SHP77 treated with DMSO at 0.1 percent for 48 hours (cell line): ENCODE measurements around the gene RNU5B-1.

Experiments
- DNase-seq: peaks from one replicate; lab custom pipeline; 2025; lab: John Stamatoyannopoulos, UW

RNU5B-1 gene

DNA sequence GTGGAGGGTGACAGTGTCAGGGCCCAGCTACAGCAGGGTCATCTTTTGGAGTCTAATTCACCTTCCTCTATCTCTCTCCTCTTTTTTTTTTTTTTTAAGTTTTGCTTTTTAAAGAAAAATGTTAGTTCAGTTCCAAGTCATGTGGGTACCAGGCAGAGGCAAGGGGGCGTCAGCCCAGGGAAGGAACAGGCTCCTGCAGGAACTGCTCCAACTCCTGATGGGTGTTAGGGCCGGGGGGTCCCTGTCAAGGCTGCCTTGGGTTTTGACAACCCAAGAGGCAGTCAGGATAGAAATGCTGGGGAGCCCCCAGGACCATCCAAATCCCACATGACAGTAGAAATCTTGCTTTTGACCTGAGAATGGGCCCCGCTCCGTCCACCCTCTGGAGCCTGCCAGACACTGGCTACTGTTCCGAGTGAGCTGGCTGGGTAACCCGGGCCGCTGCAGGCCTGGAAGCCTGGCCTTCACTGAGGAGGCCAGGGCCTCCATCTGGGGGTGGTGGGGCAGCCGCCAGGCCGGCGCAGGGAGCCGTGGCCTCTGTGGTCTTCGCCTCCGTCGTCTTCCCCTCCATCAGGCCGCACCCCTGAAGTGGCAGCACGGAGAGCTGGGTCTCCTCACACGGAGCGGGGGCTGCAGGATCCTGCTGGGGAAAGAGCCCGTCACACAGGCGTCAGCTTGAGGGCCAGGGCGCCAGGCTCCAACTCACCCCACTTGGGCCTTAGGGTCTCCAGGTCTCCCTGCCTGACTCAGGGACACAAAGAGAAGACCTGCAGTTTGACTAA, 24.2 kb downstream of the RNU5B-1 start:
- DNase-seq = no peak

DNA sequence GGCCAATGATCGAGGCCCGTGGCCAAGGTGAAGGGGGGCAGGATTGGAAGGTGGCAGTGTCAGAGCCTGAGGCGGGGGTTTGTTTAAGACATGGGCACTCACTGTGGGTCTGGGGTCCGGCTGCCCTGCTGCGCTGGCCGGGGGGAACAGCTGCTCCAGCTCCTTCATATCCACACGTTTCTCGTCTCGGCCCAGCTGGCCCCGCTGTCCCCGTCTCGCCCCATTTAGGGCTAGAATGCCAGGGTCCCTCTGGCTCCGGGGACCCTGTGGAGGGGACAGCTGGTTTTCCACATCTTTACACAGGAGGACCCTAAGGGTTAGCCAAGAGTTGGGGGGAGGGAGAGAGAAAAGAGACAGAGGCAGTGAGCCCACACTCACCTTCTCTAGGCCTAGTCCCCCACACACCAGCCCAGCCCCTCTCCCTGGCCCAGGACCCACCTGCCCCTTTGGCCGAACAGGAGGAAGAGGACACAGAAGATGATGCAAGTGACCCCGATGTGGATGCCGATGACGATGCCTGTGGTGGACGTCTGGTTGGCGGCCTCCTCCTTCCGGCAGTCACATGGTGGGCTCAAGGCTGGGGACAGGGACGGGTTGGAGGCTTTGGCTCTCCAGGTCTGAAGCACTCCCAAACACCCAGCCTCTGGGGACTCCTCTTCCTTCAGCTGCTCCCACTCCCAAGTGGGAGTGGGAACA, 25.0 kb downstream of the RNU5B-1 start:
- no peak for DNase-seq

DNA sequence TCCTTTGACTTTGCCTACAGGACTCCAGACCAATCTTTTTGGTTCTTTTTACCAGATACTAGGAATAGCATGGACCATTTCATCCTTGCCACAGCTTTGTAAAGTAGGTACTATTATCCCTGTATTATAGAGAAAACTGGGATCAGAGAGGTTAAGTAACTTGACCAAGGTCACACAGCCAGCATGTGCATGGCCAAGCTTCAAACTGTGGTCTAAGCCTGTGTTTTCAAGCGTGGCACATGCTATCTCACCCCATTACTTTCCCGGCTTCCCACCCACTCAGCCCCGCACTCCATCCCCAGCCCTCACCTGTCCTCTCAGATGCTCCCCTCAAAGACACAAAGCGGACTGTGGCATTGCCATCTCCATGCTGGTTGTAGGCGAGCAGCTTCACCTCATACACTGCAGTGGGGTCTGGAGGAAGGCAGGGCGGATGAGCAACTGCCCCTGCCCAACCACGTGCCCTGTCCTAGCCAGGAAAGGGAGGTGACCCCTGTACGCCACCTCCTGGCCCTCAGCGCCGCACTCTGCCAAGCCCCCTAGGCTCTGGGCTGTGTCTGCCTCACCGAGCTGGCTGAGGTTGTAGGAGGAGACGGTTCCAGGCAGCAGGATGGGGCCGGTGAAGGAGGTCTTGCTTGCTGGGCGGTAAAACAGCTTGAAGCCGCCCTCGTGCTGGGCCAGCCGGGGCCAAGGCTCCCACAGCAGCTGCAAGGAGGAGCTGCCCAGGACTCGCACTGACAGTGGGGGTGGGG, 25.7 kb downstream of the RNU5B-1 start:
- no peak for DNase-seq

DNA sequence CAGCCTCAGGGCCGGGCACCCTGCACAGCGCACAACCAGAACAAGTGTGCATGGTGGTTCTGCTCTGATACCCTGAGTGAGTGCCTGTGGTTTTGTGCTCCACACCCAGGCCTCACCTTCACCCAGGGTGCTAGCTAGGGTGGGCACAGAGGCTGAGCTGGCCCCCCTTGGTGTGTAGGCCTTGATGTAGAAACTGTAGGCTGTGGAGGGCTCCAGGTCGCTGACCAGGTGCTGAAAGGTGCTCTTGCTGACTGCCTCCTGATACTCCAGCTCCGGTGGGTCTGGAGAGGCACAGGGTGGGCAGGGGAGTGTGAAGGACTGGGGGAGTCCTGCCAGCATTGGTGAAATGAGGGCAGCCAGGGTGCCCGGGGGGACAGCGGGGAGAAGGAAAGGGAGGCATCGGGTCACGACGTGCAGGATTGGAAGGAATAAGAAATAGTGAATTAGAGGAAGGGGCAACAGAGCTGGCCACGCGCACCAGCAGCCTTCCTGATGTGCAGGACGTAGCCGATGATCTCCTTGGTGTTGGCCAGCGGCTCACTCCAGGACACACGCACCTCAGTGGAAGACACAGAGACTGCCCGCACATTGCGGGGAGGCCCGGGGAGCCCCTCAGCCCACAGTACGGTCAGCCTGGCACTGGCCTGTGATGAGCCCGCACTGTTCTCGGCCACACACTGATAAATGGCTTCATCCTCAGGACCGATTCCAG, 26.6 kb downstream of the RNU5B-1 start:
- DNase-seq = no peak

DNA sequence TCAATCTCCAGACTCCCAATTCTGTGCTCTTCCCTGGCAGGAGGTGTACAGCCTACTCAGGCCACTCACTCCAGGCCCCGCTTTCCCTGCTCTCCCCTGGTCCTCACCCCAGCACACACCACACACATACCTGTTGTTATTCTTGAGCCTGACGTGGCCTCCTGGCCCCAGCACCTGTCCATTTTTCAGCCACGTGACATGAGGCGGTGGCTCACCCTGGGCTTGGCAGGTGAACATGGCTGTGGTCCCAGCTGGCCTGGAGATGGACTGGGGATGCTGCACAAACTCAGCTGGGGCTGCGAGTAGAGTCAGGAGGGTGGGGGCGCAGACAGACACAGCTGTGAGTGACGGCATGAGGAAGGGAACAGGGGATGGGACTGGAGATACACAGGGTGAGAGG, 27.3 kb downstream of the RNU5B-1 start:
- DNase-seq = no peak

DNA sequence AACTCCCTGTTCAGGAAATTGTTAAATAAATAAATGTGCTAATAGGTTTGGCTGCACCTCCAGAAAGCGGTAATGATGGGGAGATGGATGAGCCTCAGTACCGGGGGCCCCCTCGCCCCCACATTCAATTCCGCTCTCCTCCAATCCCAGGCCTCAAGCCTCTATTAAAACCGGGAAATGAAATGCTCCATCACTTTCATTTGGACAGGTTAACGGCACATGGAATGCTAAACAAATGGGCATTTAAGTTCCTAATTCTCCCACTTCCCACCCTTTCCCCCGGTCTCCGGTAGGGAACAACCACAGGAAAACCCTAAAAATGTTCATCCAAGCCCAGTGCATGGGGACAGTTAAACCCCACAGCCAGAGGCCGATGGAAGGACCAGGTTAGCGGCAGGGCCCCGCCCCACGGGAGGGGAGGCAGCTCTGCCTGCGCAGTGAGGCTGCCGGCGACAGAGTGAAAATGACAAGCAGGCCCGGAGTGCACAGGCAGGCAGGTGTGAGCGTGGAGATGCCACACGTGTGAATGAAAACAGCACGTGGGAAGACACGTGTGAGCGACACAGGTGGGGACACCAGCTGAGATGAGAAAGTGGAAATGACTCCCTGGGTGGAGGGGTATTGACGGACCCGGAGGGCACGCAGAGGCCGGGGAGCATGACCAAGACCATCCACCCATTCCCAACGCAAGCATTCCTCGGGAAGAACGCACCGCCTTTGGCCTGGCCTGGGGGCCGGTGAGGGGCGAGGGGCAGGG, 28.1 kb downstream of the RNU5B-1 start:
- no peak for DNase-seq

DNA sequence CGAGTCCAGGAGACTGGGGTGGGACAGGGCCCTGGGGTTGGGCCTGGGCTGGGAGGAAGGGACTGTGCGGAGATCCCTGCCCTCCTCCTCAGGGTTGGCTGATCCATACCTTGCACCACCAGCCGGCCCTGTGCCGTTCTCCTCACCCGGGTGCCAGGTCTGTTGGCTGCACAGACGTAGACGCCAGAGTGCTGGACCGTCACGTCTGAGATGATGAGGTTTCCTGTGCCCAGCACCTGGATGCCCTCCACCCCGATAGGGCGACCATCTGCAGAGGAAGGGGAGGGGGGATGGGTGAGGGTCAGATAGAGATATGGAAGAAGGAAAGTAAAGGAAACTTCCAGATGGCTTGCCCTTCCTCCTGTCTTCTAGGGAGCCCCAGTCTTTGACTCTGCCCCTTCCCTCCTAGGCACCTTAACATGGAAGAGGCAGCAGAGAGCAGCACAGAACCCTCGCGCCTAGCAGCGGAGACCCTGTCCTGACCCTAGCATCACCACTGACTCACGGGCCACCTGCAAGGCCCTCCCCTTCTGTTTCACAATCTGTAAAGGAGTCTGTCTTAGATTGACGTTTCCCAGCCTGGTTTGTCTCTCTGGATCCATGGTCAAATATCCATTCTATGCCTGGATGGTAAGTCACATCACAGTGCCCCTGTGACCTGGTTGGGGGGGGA, 28.8 kb downstream of the RNU5B-1 start:
- no peak for DNase-seq

DNA sequence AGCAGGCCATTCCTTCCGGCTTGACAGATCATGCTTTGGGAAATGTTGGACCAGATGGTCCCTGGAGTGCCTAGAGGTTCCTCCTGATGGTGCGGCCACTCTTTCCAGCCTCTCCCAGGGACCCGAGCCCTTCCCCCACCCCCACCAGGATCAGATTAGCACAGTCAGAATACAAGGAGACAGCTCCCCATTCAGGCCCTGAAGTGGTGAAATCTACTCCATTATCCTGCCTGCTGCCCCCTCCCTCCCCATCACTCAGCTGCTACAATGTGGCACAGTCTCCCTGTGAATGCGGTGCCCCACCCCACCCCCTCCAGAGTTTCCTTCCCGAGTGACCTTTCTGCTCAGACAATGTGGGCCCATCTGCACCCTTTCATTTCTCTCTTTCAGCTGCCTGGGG, 29.4 kb downstream of the RNU5B-1 start:
- no peak for DNase-seq

DNA sequence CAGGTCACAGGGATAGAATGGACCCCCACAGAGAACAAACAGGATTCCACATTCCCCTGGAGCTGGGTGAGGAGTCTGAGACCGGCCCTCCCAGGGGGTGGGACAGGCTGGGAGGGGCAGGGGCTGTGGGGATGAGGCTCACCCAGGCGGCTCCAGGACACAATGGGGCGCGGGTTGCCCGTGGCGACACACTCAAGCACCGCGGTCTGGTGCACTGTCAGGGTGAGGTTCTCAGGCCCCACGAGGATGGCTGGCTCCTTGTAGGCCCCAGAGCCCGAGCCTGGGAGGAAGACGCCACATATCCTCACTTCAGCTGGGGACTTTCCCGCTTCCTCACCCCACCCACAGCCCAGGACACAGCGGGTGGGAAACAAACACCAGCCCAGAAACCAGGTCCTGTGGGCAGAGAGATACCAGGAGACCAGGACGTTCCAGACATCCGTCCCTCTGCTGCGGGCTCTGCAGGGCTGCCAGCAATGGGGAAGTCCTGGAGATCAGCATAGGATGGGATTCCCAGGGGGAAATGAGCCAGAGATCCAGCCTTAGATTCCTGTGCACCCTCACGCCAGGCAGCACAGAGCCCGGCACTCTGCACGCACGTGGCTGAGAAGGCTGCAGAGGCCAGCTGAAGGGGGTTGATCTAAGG, 30.2 kb downstream of the RNU5B-1 start:
- DNase-seq = no peak

DNA sequence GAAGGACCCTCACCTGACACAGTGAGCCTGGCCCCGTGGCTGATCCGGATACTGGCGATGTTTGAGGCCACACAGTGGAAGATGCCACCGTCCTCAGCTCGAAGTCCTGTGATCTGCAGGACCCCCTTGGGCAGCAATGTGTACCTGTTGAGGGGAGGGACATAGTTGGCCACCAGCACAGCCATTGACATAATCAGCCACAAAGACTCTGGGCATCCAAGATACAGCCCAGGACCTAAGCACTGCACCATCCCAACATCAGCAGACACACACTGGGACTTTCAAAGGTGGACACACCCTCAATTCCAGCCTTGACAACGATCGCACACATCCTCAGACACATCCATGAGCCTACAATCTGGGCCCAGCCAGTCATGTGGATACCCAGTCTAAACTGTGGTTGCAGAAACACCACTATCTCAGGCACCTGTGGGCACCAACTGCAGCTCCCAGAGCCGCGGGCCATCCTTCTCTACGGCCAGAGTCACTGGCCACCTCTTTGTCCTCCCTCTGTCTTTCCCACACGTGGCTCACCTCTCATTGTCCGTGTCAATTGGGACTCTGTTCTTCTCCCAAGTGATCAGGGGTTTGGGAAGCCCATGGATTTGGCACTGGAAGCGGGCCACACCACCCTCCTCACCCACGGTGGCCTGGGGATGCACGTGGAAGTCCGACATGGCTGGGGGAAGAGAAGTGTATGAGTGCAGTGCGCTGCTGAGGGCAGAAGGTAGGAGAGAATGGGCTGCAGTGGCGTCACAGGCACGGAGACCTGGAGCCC, 31.0 kb downstream of the RNU5B-1 start:
- DNase-seq = no peak

DNA sequence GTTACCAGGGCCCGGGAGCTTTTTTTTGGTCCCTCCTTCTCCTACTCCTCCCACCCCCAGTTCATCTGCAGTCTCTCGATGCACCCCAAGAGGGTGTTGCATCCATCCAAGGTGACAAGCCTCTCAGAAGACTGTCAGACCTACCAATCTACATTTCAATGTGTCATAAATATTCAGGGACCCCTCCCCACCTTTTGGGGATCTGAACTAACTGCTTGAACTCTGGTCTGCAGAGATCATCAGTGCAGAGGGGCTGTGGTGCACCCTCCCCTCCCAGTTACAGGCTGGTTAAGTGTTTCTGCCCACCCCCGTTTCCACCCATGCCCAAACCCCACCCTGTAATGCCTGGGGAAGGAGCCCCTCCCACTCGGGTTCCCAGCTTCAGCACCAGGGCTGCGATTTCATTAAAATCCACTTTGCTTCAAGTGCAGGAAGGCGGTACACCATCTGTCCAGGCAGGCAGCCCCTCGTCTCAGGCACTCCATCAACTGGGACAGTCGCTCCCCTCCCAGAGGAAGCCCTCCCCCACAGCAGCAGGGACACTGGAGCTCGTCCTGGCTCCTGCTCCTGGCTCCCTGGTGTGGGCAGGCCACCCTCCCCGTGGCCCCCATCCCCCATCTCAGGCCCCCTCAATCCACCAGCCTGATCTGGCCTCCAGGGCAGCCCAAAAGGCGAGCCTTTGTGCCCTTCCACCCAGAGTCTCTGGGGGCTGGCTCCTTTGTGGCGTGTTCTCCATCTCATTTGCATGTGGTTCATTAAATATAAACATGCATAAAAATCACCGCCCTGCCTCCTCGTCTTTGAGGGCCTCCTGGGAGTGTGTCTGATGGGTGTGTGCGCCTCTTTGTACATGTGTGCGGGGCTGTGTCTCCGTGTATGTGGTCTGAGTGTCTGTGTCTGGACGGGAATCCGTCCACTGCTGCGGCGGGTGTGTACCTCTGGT, 32.3 kb downstream of the RNU5B-1 start:
- no peak for DNase-seq

DNA sequence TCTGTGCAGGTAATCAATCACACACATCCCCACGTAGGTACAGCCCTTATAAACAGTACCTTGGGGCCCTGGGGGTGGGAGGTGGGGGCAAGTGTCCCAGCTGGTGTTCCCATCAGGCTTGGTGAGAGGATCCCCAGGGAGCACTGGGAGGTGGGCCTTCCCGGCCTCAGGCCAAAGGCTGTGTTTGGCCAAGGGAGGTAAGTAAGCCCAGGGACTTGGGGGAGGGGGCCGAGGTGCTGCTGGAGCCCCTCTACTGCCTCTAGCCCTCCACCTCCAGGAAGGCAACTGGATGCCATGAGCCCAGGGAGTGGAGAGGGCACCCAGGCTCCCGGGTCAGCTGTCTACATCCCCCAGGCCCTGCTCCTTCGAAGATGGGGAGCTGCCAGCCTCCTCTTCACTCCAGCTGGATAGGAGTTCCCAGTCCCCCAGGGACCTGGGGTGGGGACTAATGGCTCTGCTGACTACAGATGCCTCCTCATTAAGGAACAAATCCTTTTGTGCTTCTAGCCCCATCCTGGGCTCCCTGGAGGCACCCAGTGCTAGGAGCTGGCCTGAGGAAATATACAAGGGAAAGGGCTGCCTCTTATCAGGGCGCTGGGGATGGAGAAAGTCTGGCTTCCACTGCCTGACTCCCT, 33.1 kb downstream of the RNU5B-1 start:
- no peak for DNase-seq

DNA sequence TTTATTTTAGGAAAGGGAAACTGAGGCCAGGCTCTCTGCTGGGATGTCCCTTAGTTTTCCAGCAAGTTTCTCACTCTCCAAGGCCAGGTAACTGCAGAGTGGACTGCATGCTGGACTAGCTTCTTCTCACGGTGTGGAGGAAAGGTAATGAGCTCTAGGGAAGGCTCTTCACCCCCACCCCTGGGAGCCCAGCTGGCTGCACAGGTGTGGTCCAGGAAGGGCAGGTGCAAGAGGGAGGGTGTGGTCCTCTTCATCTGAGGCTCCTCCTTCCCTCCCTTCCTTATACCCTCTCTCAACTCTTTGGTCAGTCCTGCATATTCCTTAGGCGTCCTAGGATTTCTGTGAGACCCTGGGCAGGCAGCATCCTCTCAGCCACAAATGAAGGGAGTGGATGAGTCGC, 33.9 kb downstream of the RNU5B-1 start:
- no peak for DNase-seq

DNA sequence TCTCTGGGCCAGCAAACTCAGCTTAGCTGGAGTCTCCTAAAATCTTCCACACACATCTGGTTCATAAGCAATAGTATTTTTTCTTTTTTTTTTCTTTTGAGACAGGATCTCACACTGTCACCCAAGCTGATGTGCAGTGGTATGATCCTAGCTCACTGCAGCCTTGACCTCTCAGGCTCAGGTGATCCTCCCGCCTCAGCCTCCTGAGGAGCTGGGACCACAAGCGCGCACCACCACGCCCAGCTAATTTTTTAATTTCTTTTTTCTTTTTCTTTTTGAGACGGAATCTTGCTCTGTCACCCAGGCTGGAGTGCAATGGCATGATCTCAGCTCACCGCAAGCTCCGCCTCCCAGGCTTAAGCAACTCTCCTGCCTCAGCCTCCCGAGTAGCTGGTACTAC, 34.3 kb downstream of the RNU5B-1 start:
- no peak for DNase-seq

DNA sequence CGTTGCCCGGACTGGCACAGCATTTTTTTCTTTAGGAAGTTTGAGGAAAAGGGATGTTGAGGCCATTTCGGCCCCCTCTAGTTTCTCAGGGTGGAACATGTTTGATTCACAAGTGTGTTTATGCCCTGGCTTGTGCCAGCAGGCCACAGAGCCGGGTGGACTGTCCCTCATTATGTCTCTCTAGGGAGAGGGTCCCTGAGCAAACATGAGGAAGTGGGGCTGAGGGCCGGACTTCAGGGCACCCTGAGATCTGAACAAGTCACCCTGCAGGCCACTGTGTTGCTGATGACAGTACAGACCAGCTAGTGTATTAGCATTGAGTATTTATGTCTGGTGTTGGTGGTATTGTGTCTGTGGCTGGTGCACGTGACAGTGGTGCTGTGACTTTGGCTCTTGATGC, 34.9 kb downstream of the RNU5B-1 start:
- no peak for DNase-seq

DNA sequence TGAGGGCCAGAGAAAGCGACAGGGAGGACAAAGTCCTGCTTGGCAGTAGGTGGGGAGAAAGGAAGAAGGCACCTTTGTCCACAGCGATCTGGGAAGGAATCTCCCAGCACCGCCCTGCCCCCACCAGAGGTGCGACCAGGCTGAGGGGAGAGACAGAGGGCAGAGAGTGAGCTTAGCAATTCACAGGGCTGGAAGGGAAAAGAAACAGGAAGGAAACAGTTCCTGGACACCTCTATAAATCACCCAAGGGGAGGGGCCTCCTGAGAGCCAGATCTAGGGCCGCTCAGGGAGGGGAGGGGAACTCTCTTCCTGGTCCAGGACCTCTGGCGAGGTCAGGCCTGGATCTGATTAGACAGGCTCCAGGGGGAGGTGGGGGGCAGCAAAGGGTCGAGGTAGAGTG, 35.4 kb downstream of the RNU5B-1 start:
- no peak for DNase-seq

DNA sequence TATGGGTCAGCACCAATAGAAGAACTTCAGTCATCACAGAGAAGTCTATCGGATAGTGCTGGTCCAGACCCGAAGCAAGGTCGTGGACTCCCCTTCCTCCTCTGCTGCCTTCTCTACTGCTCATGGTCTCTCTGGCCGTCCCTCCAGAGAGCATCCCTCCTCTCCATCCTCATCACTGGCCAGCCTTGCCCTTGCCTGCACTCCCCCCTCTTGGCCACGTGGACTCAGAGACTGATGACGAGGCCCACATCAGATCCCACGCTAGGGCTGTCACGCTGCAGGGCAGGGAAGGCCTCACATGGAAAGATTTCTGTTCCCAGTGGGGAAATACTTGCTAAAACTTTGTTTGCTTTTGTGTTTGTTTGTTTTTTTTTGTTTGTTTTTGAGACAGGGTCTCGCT, 38.0 kb downstream of the RNU5B-1 start:
- DNase-seq = no peak

DNA sequence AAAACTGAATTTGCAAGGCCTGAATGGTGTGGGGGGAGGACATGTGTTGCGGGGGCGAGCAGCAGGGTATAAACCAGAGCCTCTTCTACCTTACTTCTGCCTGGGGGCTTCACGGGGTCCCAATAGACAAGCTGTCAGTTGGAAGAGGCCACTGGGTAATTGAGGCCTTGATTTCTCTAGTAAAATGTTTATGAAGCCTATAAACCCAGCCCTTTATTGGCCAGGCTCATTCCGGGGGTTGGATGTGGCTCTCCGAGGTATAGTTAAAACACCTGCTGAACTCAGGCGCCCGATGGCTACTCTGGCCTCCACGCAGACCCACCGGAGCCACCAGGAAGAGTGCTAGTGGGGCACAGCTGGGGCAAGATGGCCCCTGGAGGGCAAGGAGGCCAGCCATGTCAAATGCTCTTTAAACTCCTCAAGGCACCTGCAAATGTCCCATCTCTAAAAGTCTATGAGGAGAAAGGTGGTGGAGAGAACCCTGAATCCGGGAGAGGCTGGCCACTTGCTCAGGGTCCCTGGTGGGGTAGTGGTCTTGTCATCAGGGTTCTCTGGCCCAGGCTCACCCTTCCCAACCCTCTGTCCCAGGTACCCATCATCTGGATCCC, 39.0 kb downstream of the RNU5B-1 start:
- no peak for DNase-seq
